DMS53 (cell line): ENCODE results near the gene ZNF521.

Experiments used
- DNase-seq: peaks from one replicate; lab custom pipeline; 2025; lab: John Stamatoyannopoulos, UW

Gene ZNF521

GRCh38 chr18:25335676-25336075, 16.3 kb downstream of the ZNF521 start:
- DNase-seq, result no peak

- no peak for DNase-seq
Measured at GRCh38 chr18:25335062-25335461, 16.9 kb downstream of the ZNF521 start.

GRCh38 chr18:25334588-25334987, 17.4 kb downstream of the ZNF521 start:
- DNase-seq, result no peak

GRCh38 chr18:25332002-25332401, 20.0 kb downstream of the ZNF521 start:
- no peak for DNase-seq

GRCh38 chr18:25329783-25330182, 22.2 kb downstream of the ZNF521 start:
- no peak for DNase-seq

GRCh38 chr18:25327584-25327983, 24.4 kb downstream of the ZNF521 start:
- DNase-seq, result no peak

- no peak for DNase-seq
Measured at GRCh38 chr18:25326361-25326952, 25.5 kb downstream of the ZNF521 start.

GRCh38 chr18:25322806-25323205, 29.2 kb downstream of the ZNF521 start:
- DNase-seq, result no peak

GRCh38 chr18:25316381-25317018, 35.5 kb downstream of the ZNF521 start:
- DNase-seq, result no peak

GRCh38 chr18:25314838-25315190, 37.2 kb downstream of the ZNF521 start:
- DNase-seq, result no peak

- DNase-seq, result no peak
Measured at GRCh38 chr18:25314151-25314837, 37.7 kb downstream of the ZNF521 start.

GRCh38 chr18:25313268-25313667, 38.7 kb downstream of the ZNF521 start:
- DNase-seq, result no peak

- peak; percentile 57 for DNase-seq
Measured at GRCh38 chr18:25310045-25310444, 41.9 kb downstream of the ZNF521 start.

- DNase-seq, result no peak
Measured at GRCh38 chr18:25308381-25308780, 43.6 kb downstream of the ZNF521 start.

- no peak for DNase-seq
Measured at GRCh38 chr18:25307192-25307591, 44.8 kb downstream of the ZNF521 start.

- no peak for DNase-seq
Measured at GRCh38 chr18:25306671-25307070, 45.3 kb downstream of the ZNF521 start.

- no peak for DNase-seq
Measured at GRCh38 chr18:25305584-25305983, 46.4 kb downstream of the ZNF521 start.

GRCh38 chr18:25300492-25300891, 51.5 kb downstream of the ZNF521 start:
- no peak for DNase-seq

- DNase-seq, result no peak
Measured at GRCh38 chr18:25299426-25300300, 52.3 kb downstream of the ZNF521 start.

- DNase-seq, result peak; percentile 71
Measured at GRCh38 chr18:25298853-25299274, 53.1 kb downstream of the ZNF521 start.

- peak; percentile 5 for DNase-seq
Measured at GRCh38 chr18:25295624-25296138, 56.3 kb downstream of the ZNF521 start.

- no peak for DNase-seq
Measured at GRCh38 chr18:25291150-25291549, 60.8 kb downstream of the ZNF521 start.
